PFSK-1 (cell line): ENCODE data around the gene TBX2.

Experiments
- FOXP2 ChIP-seq: optimal IDR thresholded peaks from 2 replicates; pipeline ENCODE3; 2011; ENCODE audit warnings: borderline replicate concordance, control low read depth, inconsistent platforms; ENCODE audit not compliant: insufficient read depth; ENCODE audit errors: extremely low read length, extremely low read depth
- POLR2AphosphoS5 ChIP-seq: IDR thresholded peaks from 2 replicates; pipeline ENCODE4 v1.6.1; 2012; ENCODE audit warnings: low read depth, mild to moderate bottlenecking, control low read depth, low read length, moderate library complexity
- REST ChIP-seq, 2 experiments: IDR thresholded peaks; 2 replicates each; pipeline versions ENCODE4 v1.6.1 to v1.8.0; 2011 to 2012; ENCODE audit warnings: low read depth in 2 of 2, low read length in 2 of 2, control low read depth in 1 of 2, inconsistent platforms in 1 of 2, mild to moderate bottlenecking in 1 of 2, moderate library complexity in 1 of 2; ENCODE audit not compliant: insufficient read depth in 1 of 2
- SIN3A ChIP-seq: IDR thresholded peaks from 2 replicates; pipeline ENCODE4 v1.6.1; 2012; ENCODE audit warnings: mild to moderate bottlenecking, low read length, moderate library complexity, borderline replicate concordance; ENCODE audit not compliant: insufficient read depth
- TAF1 ChIP-seq: IDR thresholded peaks from 2 replicates; pipeline ENCODE4 v1.6.1; 2012; ENCODE audit warnings: low read length, control low read depth, borderline replicate concordance; ENCODE audit not compliant: insufficient read depth

Gene TBX2

GRCh38 chr17:61372436-61372835 is 27.2 kb upstream of the TBX2 start:
- no peak for TF ChIP-seq SIN3A
- TF ChIP-seq FOXP2: no peak
- TF ChIP-seq REST (IDR thresholded peaks at IDR 0.05; ENCODE audit: insufficient read depth in 1 of 2, low read depth in 2 of 2, low read length in 2 of 2): no peak

- TF ChIP-seq REST (IDR thresholded peaks at IDR 0.05; ENCODE audit: insufficient read depth in 1 of 2, low read depth in 2 of 2, low read length in 2 of 2) (no peak), FOXP2 (no peak), POLR2AphosphoS5 (no peak), TAF1 (no peak), SIN3A (no peak)
Observed at GRCh38 chr17:61376931-61377838, 22.5 kb upstream of the TBX2 start.

- no peak for TF ChIP-seq REST (IDR thresholded peaks at IDR 0.05; ENCODE audit: insufficient read depth in 1 of 2, low read depth in 2 of 2, low read length in 2 of 2)
- TF ChIP-seq POLR2AphosphoS5: no peak
- no peak for TF ChIP-seq FOXP2
- no peak for TF ChIP-seq TAF1
- no peak for TF ChIP-seq SIN3A
Observed at GRCh38 chr17:61378658-61379456, 20.8 kb upstream of the TBX2 start.

- TF ChIP-seq POLR2AphosphoS5: no peak
Observed at GRCh38 chr17:61379457-61380216, 20.0 kb upstream of the TBX2 start.

GRCh38 chr17:61380217-61380835 is 19.3 kb upstream of the TBX2 start:
- no peak for TF ChIP-seq REST (IDR thresholded peaks at IDR 0.05; ENCODE audit: insufficient read depth in 1 of 2, low read depth in 2 of 2, low read length in 2 of 2)
- no peak for TF ChIP-seq TAF1
- TF ChIP-seq POLR2AphosphoS5: no peak
- TF ChIP-seq FOXP2: no peak
- TF ChIP-seq SIN3A: no peak
